Esophagus squamous epithelium (tissue), 4 donors: ENCODE results near the gene DYNC2H1.

Source experiments
- POLR2A ChIP-seq, 4 donors: fragments of 450-650 bp; IDR thresholded peaks; one replicate each; pipeline ENCODE4 v1.6.1; 2017; ENCODE audit warnings: antibody characterized with exemption in 4 of 4, mild to moderate bottlenecking in 4 of 4, moderate library complexity in 3 of 4
- TF ChIP-seq, protein P1 (sequence below), 6 experiments: fragments of 450-650 bp in 4 of 6; fragments of 200-600 bp in 2 of 6; sonication (generic) in 2 of 6; IDR thresholded peaks; one replicate each; pipeline ENCODE4 v1.5.1; 2016 to 2019; ENCODE audit warnings: antibody characterized with exemption in 6 of 6, mild to moderate bottlenecking in 4 of 6, moderate library complexity in 4 of 6

DNA sequence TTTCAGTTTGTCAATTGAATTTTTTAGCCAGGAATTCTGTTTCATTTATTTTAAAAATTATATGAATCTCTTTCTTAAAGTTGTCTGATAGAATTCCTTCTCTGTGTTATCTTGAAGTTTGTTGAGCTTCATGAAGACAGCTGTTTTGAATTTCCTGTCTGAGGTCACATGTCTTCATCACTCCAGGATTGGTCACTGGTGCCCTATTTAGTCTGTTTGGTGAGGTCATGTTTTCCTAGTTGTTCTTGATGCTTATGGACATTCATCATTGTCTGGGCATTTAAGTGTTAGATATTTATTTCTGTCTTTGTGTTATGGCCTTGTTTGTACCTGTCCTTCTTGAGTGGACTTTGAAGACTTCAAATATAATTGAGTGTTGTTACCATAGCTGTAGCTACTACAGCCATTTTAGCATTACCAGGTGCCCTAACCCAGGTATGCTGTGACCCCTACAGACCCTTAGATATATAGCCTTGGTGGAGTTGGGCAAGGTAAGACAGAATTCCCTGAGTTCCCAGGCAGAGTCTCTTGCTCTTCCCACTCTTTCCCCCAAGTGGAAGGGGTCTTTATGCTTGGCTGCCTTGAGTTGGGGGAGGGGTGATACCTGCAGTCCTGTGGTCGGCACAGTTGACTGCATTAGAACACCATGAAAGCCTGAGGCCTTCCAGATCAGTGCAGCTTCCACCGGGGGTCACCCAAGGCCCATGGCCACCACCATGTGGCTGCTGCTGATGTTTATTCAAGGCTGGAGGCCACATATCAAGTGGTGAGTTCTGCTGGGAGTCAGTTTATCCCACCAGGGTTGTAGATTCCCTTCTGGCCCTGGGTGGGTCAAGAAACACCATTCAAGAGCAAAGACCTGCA, 229.6 kb downstream of the DYNC2H1 start:
- TF ChIP-seq, protein P1, sequence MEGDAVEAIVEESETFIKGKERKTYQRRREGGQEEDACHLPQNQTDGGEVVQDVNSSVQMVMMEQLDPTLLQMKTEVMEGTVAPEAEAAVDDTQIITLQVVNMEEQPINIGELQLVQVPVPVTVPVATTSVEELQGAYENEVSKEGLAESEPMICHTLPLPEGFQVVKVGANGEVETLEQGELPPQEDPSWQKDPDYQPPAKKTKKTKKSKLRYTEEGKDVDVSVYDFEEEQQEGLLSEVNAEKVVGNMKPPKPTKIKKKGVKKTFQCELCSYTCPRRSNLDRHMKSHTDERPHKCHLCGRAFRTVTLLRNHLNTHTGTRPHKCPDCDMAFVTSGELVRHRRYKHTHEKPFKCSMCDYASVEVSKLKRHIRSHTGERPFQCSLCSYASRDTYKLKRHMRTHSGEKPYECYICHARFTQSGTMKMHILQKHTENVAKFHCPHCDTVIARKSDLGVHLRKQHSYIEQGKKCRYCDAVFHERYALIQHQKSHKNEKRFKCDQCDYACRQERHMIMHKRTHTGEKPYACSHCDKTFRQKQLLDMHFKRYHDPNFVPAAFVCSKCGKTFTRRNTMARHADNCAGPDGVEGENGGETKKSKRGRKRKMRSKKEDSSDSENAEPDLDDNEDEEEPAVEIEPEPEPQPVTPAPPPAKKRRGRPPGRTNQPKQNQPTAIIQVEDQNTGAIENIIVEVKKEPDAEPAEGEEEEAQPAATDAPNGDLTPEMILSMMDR (IDR thresholded peaks at IDR 0.05), result no peak
- TF ChIP-seq POLR2A (IDR thresholded peaks at IDR 0.05), result no peak
